Activated CD8-positive, alpha-beta memory T cell treated with anti-CD3 and anti-CD28 coated beads, Interleukin-2, amount 10 ng/mL, durations not matched to agents 7 days and 5 days (primary cell): Measurements from ENCODE around the gene SLCO3A1. TPM values are rescaled to one million over a fixed set of nuclear protein-coding genes. Genes with fewer than 3 reads are reported as not detected.

Source experiments
- ATAC-seq: fragments of 150-1000 bp; cut with Tn5 transposase; one replicate; pipeline ENCODE4 v1.10.0; 2021; ENCODE audit warnings: moderate library complexity
- CTCF ChIA-PET: fragments of 350-600 bp; sonication (Branson Sonifier 250); formaldehyde crosslinking; loops from one replicate; lab custom pipeline; 2021; ENCODE audit warnings: antibody characterized with exemption; lab: Charles Lee
- DNase-seq: peaks from one replicate; pipeline ENCODE4 v3.0.0-alpha.2; 2020
- H3K27ac Mint-ChIP-seq: one replicate; pipeline ENCODE4 v1.8.0; 2021; ENCODE audit warnings: mild to moderate bottlenecking, mixed read lengths
- H3K27me3 Mint-ChIP-seq: one replicate; pipeline ENCODE4 v1.8.0; 2021; ENCODE audit warnings: mixed read lengths
- H3K36me3 Mint-ChIP-seq: one replicate; pipeline ENCODE4 v1.8.0; 2021; ENCODE audit warnings: mild to moderate bottlenecking, mixed read lengths
- H3K4me1 Mint-ChIP-seq: one replicate; pipeline ENCODE4 v1.8.0; 2021; ENCODE audit warnings: mixed read lengths
- H3K4me3 Mint-ChIP-seq: one replicate; pipeline ENCODE4 v1.8.0; 2021; ENCODE audit warnings: mild to moderate bottlenecking, moderate library complexity, mixed read lengths
- H3K9me3 Mint-ChIP-seq: one replicate; pipeline ENCODE4 v1.8.0; 2022; ENCODE audit warnings: low read depth, mixed read lengths
- total RNA-seq, 2 experiments: library from RNA; stranded (reverse); gene quantifications; one replicate each; pipeline ENCODE4 v1.2.3, GENCODE V29; 2021

Gene SLCO3A1
- total RNA-seq, 2 experiments from 2014 or later = 20.8 to 32.0 TPM

- no peaks in the 10 kb centered on the region for H3K9me3 Mint-ChIP-seq
- ATAC-seq (no peak), DNase-seq (no peak)
- H3K36me3 Mint-ChIP-seq = peaks cover 1% of the 10 kb centered on the region
- no peak overlapping the region for H3K27ac Mint-ChIP-seq
- CTCF ChIA-PET = no interaction called here
- H3K4me3 Mint-ChIP-seq = no peak overlapping the region
- H3K27me3 Mint-ChIP-seq = no peaks in the 10 kb centered on the region
- peaks cover 13% of the 10 kb centered on the region for H3K4me1 Mint-ChIP-seq
Observed at GRCh38 chr15:91965501-91966193, 112.1 kb downstream of the SLCO3A1 start.

DNA sequence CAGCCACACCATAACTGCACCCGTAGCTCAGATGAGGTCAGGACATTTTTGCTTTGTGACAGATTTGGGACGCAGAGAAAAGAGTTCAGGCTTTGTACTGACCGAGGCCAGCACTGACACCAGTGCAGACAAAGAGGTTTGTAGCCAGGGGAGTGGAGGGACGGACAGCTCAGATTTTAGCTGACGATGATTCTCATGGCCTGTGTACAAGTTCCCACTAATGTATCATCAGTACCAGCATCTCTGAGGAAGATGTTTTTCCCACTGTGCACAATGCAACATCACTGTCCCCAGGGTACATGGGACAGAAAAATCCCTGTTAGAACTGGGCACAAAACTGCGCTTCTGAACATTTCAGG, 112.7 kb downstream of the SLCO3A1 start:
- no peak overlapping the region for H3K4me3 Mint-ChIP-seq
- H3K9me3 Mint-ChIP-seq = no peaks in the 10 kb centered on the region
- no peak for ATAC-seq
- H3K27me3 Mint-ChIP-seq = no peaks in the 10 kb centered on the region
- CTCF ChIA-PET = no interaction called here
- DNase-seq = no peak
- H3K4me1 Mint-ChIP-seq = peaks cover 12% of the 10 kb centered on the region
- peaks cover 1% of the 10 kb centered on the region for H3K36me3 Mint-ChIP-seq
- no peak overlapping the region for H3K27ac Mint-ChIP-seq

DNA sequence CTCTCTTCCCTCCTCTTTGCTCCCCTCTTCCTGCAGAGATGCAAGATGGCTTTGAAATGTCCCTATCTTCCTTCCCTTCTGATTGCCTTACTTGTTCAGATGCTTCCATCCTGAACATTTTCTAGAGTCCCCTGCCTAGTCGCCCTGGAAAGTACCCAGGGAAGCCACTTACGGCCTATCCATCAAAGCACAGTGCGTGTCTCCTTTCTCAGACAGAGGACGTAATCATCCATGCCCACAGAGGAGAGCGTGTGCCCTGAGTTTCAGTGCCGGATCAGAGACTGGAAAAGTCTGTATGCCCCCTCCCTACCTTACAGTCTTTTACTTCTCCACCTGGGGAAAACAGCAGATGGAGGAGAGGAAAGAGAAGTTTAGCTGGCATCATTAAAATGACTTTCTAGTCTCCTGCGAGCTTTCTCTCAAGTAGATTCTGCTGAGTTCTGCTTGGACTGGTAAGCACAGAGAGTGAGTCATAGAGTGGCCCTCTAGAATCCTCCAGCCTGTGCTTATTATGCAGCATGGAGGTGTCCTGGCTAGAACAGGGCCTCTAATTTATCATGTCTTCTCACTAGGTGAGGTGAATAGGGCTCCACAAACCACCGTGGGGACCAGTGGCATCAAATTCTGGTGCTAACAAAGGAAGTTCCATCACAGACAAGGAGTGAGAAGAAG, 114.6 kb downstream of the SLCO3A1 start:
- H3K4me1 Mint-ChIP-seq = peaks cover 3% of the 10 kb centered on the region
- CTCF ChIA-PET = no interaction called here
- H3K36me3 Mint-ChIP-seq = peaks cover 1% of the 10 kb centered on the region
- ATAC-seq = no peak
- H3K4me3 Mint-ChIP-seq = no peak overlapping the region
- no peaks in the 10 kb centered on the region for H3K27me3 Mint-ChIP-seq
- H3K27ac Mint-ChIP-seq = no peak overlapping the region
- H3K9me3 Mint-ChIP-seq = no peaks in the 10 kb centered on the region
- DNase-seq = no peak

DNA sequence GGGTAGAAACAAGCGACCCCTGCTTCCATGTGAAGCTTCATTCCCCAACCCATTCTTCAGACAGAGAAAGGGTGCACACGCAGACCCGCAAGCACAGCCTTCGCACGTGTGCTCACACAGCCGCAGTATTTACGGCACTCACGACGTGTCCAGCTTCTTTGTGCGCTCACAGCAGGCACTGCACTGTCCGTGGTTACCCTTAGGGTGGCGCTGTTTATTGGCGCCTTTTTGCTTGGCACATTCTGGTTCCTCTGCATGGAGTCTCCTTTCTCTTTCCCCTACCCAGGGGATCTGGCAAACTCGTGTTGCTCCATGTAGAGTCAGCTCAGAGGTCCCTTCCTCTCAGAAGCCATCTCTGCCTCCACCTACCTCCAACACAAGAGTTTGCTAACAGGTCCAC, 115.1 kb downstream of the SLCO3A1 start:
- no peak for DNase-seq
- no peak overlapping the region for H3K4me3 Mint-ChIP-seq
- H3K27ac Mint-ChIP-seq = no peak overlapping the region
- no peaks in the 10 kb centered on the region for H3K9me3 Mint-ChIP-seq
- no peak for ATAC-seq
- peaks cover 1% of the 10 kb centered on the region for H3K36me3 Mint-ChIP-seq
- CTCF ChIA-PET = no interaction called here
- peaks cover under 1% of the 10 kb centered on the region for H3K4me1 Mint-ChIP-seq
- H3K27me3 Mint-ChIP-seq = no peaks in the 10 kb centered on the region

- Mint-ChIP-seq H3K36me3 (peaks cover 1% of the 10 kb centered on the region), H3K27ac (no peak overlapping the region), H3K9me3 (no peaks in the 10 kb centered on the region), H3K27me3 (no peaks in the 10 kb centered on the region), H3K4me1 (no peaks in the 10 kb centered on the region), H3K4me3 (no peak overlapping the region)
- no peak for ATAC-seq
- DNase-seq = no peak
- CTCF ChIA-PET = no interaction called here
Observed at GRCh38 chr15:91970142-91970541, 116.6 kb downstream of the SLCO3A1 start.

GRCh38 chr15:91973481-91973880, 120.0 kb downstream of the SLCO3A1 start:
- Mint-ChIP-seq H3K4me1 (no peaks in the 10 kb centered on the region), H3K9me3 (no peaks in the 10 kb centered on the region), H3K4me3 (no peak overlapping the region), H3K27me3 (no peaks in the 10 kb centered on the region), H3K27ac (no peak overlapping the region), H3K36me3 (peaks cover 1% of the 10 kb centered on the region)
- CTCF ChIA-PET = no interaction called here
- DNase-seq (no peak), ATAC-seq (no peak)

- H3K9me3 Mint-ChIP-seq = no peaks in the 10 kb centered on the region
- H3K27ac Mint-ChIP-seq = no peak overlapping the region
- CTCF ChIA-PET = no interaction called here
- no peaks in the 10 kb centered on the region for H3K4me1 Mint-ChIP-seq
- H3K4me3 Mint-ChIP-seq = no peak overlapping the region
- DNase-seq (no peak), ATAC-seq (no peak)
- peaks cover 1% of the 10 kb centered on the region for H3K36me3 Mint-ChIP-seq
- no peaks in the 10 kb centered on the region for H3K27me3 Mint-ChIP-seq
Observed at GRCh38 chr15:91974321-91974720, 120.8 kb downstream of the SLCO3A1 start.

DNA sequence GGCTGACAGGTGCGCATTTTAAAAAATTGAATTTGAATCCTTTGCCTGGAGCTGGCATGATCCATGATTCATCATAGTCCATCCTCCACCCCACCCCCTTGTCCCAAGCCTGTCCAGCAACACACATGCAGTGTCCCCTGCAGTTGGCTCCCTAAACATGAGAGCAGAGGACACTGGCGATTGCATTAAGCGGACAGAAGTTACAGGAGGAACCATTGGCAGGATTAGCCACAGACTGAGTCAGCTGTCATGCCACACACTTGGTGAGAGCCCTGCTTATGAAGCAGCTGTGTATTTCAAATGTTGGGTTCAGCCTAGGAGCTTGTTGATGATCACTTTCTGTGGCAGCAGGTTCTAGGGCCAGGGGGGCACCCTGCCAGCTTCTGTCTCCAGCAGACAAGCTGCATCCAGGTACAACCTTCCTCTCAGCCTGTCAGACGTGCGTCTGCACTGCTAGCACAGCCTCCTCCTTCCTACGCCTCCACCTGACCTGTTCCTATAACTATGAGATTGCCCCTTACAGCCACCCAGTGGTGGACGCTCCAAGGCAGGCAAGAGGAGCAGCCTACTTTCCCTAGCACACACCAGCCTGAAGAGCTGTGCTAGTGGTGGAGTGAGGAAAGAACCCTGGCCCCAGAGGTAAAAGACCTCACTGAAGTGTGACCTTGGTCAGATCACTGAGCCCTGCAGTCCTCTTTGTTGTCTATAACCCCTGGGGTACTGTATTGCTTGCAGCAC, 121.9 kb downstream of the SLCO3A1 start:
- Mint-ChIP-seq H3K27me3 (no peaks in the 10 kb centered on the region), H3K27ac (no peak overlapping the region)
- CTCF ChIA-PET = interaction anchor here (1.3 kb wide), 1 partner anchor 920 kb away, joined by 3 read pairs; no protein-coding TSS in a partner anchor

GRCh38 chr15:91976966-91977365, 123.5 kb downstream of the SLCO3A1 start:
- Mint-ChIP-seq H3K36me3 (no peaks in the 10 kb centered on the region), H3K27me3 (no peaks in the 10 kb centered on the region), H3K9me3 (no peaks in the 10 kb centered on the region), H3K4me3 (no peak overlapping the region), H3K4me1 (no peaks in the 10 kb centered on the region), H3K27ac (no peak overlapping the region)
- DNase-seq (no peak), ATAC-seq (no peak)
- CTCF ChIA-PET = no interaction called here

More for the DNA sequence above, 121.9 kb downstream of the SLCO3A1 start:
- no peak overlapping the region for H3K4me3 Mint-ChIP-seq
- H3K9me3 Mint-ChIP-seq = no peaks in the 10 kb centered on the region
- DNase-seq (no peak), ATAC-seq (no peak)
- no peaks in the 10 kb centered on the region for H3K4me1 Mint-ChIP-seq
- peaks cover 1% of the 10 kb centered on the region for H3K36me3 Mint-ChIP-seq

- H3K36me3 Mint-ChIP-seq = no peaks in the 10 kb centered on the region
- H3K4me1 Mint-ChIP-seq = no peaks in the 10 kb centered on the region
- H3K27me3 Mint-ChIP-seq = no peaks in the 10 kb centered on the region
- no peak overlapping the region for H3K4me3 Mint-ChIP-seq
- H3K9me3 Mint-ChIP-seq = no peaks in the 10 kb centered on the region
- no peak overlapping the region for H3K27ac Mint-ChIP-seq
- CTCF ChIA-PET = no interaction called here
- ATAC-seq = no peak
- DNase-seq = no peak
Observed at GRCh38 chr15:91980502-91981267, 127.2 kb downstream of the SLCO3A1 start.

DNA sequence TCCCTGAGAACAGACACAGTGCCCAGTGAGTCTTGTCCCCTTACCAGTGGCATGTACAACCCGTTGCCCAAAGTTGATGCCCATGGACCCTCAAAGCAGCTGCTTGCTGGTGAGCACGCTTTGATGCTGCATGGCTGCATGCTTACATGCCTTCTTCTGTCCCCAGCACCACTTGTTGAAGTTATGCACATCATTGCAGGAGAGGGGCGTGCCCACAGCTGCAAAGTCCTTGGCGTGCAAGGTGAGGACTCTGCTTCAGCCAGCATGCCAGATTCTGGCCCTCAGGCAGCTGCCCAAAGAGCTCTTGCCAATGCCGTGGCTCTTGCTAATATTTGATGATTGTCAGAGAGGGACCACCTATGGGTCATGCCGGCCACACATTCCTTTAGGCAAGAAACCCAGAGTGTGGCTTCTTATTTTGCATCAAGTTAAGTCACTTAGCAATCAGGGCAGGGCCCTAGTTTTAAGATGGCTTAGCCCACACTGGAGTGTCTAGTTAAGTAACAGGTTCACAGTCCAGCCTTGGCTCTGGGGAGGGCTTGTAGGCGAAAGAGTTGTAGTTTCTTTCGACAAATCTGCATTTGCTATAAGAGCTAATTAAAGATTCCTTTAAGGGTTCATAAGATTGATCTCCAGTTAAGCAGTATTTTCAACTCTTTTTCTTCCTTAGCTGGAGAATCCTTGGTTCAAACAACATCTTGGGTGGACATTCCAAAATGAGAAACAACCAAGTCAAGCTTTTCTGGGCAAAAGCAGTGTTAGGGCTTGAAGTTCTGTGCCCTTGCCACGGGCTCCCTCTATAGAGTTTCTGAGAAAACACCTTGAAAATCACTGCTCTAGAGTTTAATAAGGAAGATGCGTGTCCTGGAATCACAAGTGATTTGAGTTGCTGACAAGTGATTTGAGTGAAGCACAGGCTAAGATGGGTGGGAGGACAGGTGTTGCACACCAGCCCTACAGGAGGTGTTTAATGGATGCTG, 128.6 kb downstream of the SLCO3A1 start:
- DNase-seq (no peak), ATAC-seq (no peak)
- no peak overlapping the region for H3K27ac Mint-ChIP-seq
- CTCF ChIA-PET = no interaction called here
- H3K4me3 Mint-ChIP-seq = no peak overlapping the region
- no peaks in the 10 kb centered on the region for H3K9me3 Mint-ChIP-seq
- H3K36me3 Mint-ChIP-seq = no peaks in the 10 kb centered on the region
- H3K4me1 Mint-ChIP-seq = no peaks in the 10 kb centered on the region
- H3K27me3 Mint-ChIP-seq = no peaks in the 10 kb centered on the region

- no peaks in the 10 kb centered on the region for H3K9me3 Mint-ChIP-seq
- H3K4me1 Mint-ChIP-seq = no peaks in the 10 kb centered on the region
- no peak overlapping the region for H3K4me3 Mint-ChIP-seq
- CTCF ChIA-PET = no interaction called here
- H3K27me3 Mint-ChIP-seq = no peaks in the 10 kb centered on the region
- no peaks in the 10 kb centered on the region for H3K36me3 Mint-ChIP-seq
- no peak overlapping the region for H3K27ac Mint-ChIP-seq
- ATAC-seq (no peak), DNase-seq (no peak)
Observed at GRCh38 chr15:91983729-91984340, 130.3 kb downstream of the SLCO3A1 start.
